RWPE1 (cell line): Measurements from ENCODE around the gene C11orf52.

Experiments
- CTCF ChIA-PET: fragments of 350-600 bp; sonication (Branson Sonifier 250); formaldehyde crosslinking; extraction: SDS; loops from one replicate; lab custom pipeline; 2021; lab: Yijun Ruan, JAX
- POLR2A ChIA-PET: fragments of 400-600 bp; formaldehyde crosslinking; extraction: SDS; loops from one replicate; lab custom pipeline; 2020; ENCODE audit warnings: antibody characterized with exemption; ENCODE audit not compliant: low non-redundant PET; lab: Yijun Ruan, JAX
- DNase-seq: peaks from one replicate; pipeline ENCODE4 v3.0.0; 2012; ENCODE audit warnings: low spot score
- H3K27ac ChIP-seq: fragments of 450-650 bp; 2 replicates; pipeline ENCODE4 v1.5.1; 2017
- TF ChIP-seq, protein P1 (sequence below): fragments of 450-650 bp; conservative IDR thresholded peaks from 2 replicates; pipeline ENCODE4 v1.5.1; 2017; ENCODE audit warnings: low read depth, mild to moderate bottlenecking

C11orf52 gene

DNA sequence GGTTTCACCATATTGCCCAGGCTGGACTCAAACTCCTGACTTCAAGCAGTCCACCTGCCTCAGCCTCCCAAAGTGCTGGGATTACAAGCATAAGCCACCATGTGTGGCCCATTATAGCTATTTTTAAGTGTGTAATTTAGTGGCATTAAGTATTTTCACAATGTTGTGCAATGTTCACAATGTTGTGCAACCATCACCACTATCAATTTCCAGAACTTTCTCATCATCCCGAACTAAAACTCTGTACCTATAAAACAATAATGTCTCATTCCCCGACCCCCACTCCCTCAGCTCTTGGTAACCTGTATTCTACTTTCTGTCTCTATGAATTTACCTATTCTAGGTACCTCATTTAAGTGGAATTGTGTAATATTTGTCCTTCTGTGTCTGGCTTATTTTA, 31.9 kb upstream of the C11orf52 start:
- no peak overlapping the region for H3K27ac ChIP-seq
- ChIA-PET POLR2A (interaction anchor here (0.7 kb wide), 1 partner anchor 74 kb away, joined by 3 read pairs; no protein-coding TSS in a partner anchor), CTCF (interaction anchor here (0.9 kb wide), 1 partner anchor 75 kb away, joined by 3 read pairs; no protein-coding TSS in a partner anchor)
- TF ChIP-seq, protein P1, sequence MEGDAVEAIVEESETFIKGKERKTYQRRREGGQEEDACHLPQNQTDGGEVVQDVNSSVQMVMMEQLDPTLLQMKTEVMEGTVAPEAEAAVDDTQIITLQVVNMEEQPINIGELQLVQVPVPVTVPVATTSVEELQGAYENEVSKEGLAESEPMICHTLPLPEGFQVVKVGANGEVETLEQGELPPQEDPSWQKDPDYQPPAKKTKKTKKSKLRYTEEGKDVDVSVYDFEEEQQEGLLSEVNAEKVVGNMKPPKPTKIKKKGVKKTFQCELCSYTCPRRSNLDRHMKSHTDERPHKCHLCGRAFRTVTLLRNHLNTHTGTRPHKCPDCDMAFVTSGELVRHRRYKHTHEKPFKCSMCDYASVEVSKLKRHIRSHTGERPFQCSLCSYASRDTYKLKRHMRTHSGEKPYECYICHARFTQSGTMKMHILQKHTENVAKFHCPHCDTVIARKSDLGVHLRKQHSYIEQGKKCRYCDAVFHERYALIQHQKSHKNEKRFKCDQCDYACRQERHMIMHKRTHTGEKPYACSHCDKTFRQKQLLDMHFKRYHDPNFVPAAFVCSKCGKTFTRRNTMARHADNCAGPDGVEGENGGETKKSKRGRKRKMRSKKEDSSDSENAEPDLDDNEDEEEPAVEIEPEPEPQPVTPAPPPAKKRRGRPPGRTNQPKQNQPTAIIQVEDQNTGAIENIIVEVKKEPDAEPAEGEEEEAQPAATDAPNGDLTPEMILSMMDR: no peak
- no peak for DNase-seq

DNA sequence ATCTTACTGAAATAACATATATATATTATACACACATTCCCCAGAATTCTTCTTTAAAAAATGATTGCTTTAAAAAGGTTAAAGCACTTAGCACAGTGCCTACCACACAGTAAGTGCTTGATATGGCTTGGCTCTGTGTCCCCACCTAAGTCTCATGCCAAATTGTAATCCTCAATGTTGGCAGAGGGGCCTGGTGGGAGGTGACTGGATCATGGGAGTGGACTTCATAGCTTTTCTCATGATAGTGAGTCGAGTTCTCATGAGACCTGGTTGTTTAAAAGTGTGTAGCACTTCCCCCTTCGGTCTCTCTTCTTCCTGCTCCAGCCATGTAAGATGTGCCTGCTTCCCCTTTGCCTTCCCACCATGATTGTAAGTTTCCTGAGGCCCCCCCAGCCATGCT, 13.3 kb upstream of the C11orf52 start:
- no peak for DNase-seq
- POLR2A ChIA-PET: no interaction called here
- no peak overlapping the region for H3K27ac ChIP-seq
- TF ChIP-seq, protein P1: no peak
- CTCF ChIA-PET: no interaction called here

DNA sequence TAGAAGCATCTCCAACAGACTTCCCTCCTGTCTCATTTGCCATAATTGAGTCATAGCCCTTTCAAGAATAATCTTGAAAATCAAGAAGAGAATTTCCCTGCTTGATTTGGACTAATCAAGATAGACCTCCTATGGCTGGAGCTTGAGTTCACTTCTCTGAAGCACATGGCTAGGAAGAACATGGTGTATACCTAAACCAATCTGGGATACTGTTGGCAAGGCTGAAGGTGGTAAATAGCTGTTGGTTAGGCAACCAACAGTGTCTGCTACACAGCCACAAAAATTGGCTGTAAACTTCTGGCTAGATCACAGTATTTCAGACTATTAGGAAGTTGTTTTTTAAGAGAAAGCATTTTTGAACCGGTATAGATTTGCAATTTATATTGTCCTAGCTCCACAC, 12.0 kb upstream of the C11orf52 start:
- ChIA-PET POLR2A (interaction anchor here (0.6 kb wide), 1 partner anchor 84 kb away, joined by 3 read pairs; no protein-coding TSS in a partner anchor), CTCF (no interaction called here)
- no peak overlapping the region for H3K27ac ChIP-seq
- no peak for DNase-seq
- TF ChIP-seq, protein P1: no peak

GRCh38 chr11:111908639-111909305, 9.9 kb upstream of the C11orf52 start:
- POLR2A ChIA-PET: no interaction called here
- no peak overlapping the region for H3K27ac ChIP-seq
- no peak for DNase-seq
- CTCF ChIA-PET: interaction anchor here (1.0 kb wide), 1 partner anchor 23 kb away, joined by 3 read pairs; no protein-coding TSS in a partner anchor
- TF ChIP-seq, protein P1: no peak

DNA sequence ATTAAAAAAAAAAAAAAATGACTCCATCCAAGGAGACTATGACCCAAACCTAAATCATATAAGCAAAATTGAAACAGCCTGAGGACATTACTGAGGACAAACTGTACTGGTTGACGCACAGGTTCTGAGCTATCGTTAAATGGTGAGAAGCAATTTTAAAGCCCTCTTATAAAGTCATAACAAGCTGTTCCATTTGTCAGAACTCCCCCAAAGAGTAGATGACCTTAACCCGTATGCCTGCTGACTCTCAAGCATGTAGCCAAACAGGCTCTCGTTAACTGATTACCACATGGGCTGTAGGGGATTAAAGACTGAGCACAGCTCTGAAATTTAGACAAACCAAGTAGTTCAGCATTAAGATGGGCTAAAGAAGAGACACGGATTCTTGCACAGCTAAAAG, 9.3 kb upstream of the C11orf52 start:
- POLR2A ChIA-PET: no interaction called here
- no peak overlapping the region for H3K27ac ChIP-seq
- TF ChIP-seq, protein P1: no peak
- CTCF ChIA-PET: interaction anchor here (1.0 kb wide), 1 partner anchor 22 kb away, joined by 3 read pairs; no protein-coding TSS in a partner anchor
- DNase-seq: no peak

DNA sequence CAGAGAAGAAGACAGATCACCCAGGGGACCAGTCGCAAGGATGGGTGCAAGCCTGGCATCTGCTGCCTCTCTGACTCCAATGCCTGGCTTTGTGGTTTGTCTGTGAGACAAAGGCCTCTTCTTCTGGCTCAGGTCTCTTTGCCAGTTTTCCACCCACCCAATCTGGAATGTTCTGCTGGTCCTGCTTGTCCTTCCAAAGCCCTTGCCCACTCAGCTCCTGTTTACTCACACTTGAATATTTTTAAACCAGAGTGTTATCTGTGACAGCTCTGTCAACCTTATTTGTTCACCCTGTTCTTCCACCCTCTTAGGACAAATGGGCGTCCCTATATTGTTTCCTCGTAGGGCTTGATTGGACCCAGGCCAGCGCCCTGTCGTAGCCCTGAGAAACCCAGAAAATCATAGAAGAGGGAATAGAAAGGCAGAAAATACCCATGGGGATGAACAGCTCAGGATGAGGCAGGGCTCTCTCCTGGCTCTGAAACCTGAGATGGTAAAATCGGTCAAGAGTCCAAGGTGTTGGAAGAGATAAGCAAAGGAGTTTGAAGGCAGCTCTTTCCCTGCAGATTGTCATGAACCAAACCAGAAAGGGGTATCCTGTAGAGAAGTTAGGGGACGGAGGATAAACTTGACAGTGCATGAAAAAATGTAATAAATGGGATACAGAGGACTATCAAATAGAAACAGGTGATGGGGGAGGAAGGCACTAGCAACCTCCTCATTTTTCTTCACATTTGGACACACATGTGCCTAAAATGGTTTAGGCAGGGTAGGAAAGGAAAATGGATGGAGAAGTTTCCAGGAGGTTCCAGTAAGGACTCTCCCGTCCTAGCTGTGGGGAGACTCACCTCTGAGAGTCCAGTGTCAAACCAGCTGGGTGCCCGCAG, 7.8 kb upstream of the C11orf52 start:
- TF ChIP-seq, protein P1: no peak
- ChIA-PET CTCF (interaction anchor here (0.6 to 1.2 kb wide), 2 partner anchors 10 to 33 kb away, joined by 3 to 6 read pairs; no protein-coding TSS in a partner anchor), POLR2A (no interaction called here)
- H3K27ac ChIP-seq: peak overlapping the region; percentile 98
- DNase-seq: no peak
